Fibroblast of lung (primary cell): ENCODE results near the gene CRACDL. TPM values are rescaled to one million over a fixed set of nuclear protein-coding genes. Genes with fewer than 3 reads are reported as not detected.

Experiments
- DNase-seq, 2 donors: peaks; one replicate each; pipeline versions ENCODE4 v3.0.0 to v3.0.0-alpha.2; 2010; ENCODE audit warnings: low read depth in 2 of 2
- H2AFZ ChIP-seq: 2 replicates; pipeline ENCODE4 v1.5.1; 2012; ENCODE audit warnings: low read length, control low read depth, inconsistent platforms
- H3K27ac ChIP-seq: 2 replicates; pipeline ENCODE4 v1.5.1; 2011; ENCODE audit warnings: low read length, control low read depth; ENCODE audit not compliant: insufficient read depth
- H3K27me3 ChIP-seq: 2 replicates; pipeline ENCODE4 v1.5.1; 2011; ENCODE audit warnings: mild to moderate bottlenecking, low read length; ENCODE audit not compliant: control insufficient read depth, insufficient read depth
- H3K36me3 ChIP-seq: 2 replicates; pipeline ENCODE4 v1.5.1; 2011; ENCODE audit warnings: low read length; ENCODE audit not compliant: control insufficient read depth, insufficient read depth
- H3K4me1 ChIP-seq: 2 replicates; pipeline ENCODE4 v1.5.1; 2011; ENCODE audit warnings: low read length; ENCODE audit not compliant: control insufficient read depth, insufficient read depth; ENCODE audit errors: extremely low read depth
- H3K4me2 ChIP-seq: 2 replicates; pipeline ENCODE4 v1.5.1; 2011; ENCODE audit warnings: low read length, control low read depth; ENCODE audit not compliant: insufficient read depth; ENCODE audit errors: extremely low read depth
- H3K4me3 ChIP-seq, 4 experiments: fragments of 200-600 bp in 1 of 4; sonication (generic) in 1 of 4; replicated peaks in 1 of 4; 2 replicates each; pipeline ENCODE4 v1.5.1; 2011 to 2016; ENCODE audit warnings: low read length in 4 of 4, low read depth in 3 of 4, mild to moderate bottlenecking in 3 of 4, control low read depth in 2 of 4, inconsistent platforms in 1 of 4, mixed read lengths in 1 of 4; ENCODE audit not compliant: insufficient read depth in 1 of 4; ENCODE audit errors: control extremely low read depth in 1 of 4
- H3K79me2 ChIP-seq: 2 replicates; pipeline ENCODE4 v1.5.1; 2012; ENCODE audit warnings: mild to moderate bottlenecking, low read length, inconsistent platforms; ENCODE audit not compliant: control insufficient read depth, insufficient read depth
- H3K9ac ChIP-seq: 2 replicates; pipeline ENCODE4 v1.5.1; 2011; ENCODE audit warnings: mild to moderate bottlenecking, low read length, control low read depth; ENCODE audit not compliant: insufficient read depth
- H3K9me3 ChIP-seq: 2 replicates; pipeline ENCODE4 v1.5.1; 2012; ENCODE audit warnings: low read depth, low read length; ENCODE audit not compliant: control insufficient read depth, insufficient read depth
- H4K20me1 ChIP-seq: 2 replicates; pipeline ENCODE4 v1.5.1; 2011; ENCODE audit warnings: low read length; ENCODE audit not compliant: control insufficient read depth, insufficient read depth; ENCODE audit errors: extremely low read depth
- CTCF ChIP-seq, 2 donors: IDR thresholded peaks in 1 of 2; conservative IDR thresholded peaks in 1 of 2; 1 replicate in 1 of 2; 2 replicates in 1 of 2; pipeline ENCODE4 v1.5.1; 2011 to 2012; ENCODE audit warnings: low read length in 2 of 2, control low read depth in 1 of 2, inconsistent platforms in 1 of 2, low read depth in 1 of 2, mild to moderate bottlenecking in 1 of 2
- EZH2 ChIP-seq: IDR thresholded peaks from 2 replicates; pipeline ENCODE4 v1.5.1; 2012; ENCODE audit warnings: low read length, control low read depth, mild to moderate bottlenecking; ENCODE audit errors: missing control alignments
- polyA plus RNA-seq, 2 donors: library from polyadenylated mRNA; depleted of rRNA in 1 of 2; stranded (reverse) in 1 of 2; unstranded in 1 of 2; fragments of >200 nt; gene quantifications; 2 replicates each; pipeline ENCODE4 v1.2.1, GENCODE V29; 2011 to 2012; ENCODE audit warnings: missing spikeins in 1 of 2
- total RNA-seq: library from RNA; depleted of rRNA; stranded (reverse); fragments of >200 nt; gene quantifications from 2 replicates; pipeline ENCODE4 v1.2.1, GENCODE V29; 2014

The CRACDL gene
- total and polyA plus RNA-seq, 2 donors (not counting 1 experiment from before 2014, with no cell fraction given): not detected

GRCh38 chr2:98804265-98804650, 131.8 kb downstream of the CRACDL start:
- DNase-seq: no peak
- Histone ChIP-seq H3K4me3 (no peak overlapping the region), H3K36me3 (no peaks in the 10 kb centered on the region), H3K79me2 (no peaks in the 10 kb centered on the region), H3K4me2 (no peak overlapping the region), H3K27ac (no peak overlapping the region), H4K20me1 (no peaks in the 10 kb centered on the region), H2AFZ (no peak overlapping the region), H3K9me3 (no peaks in the 10 kb centered on the region), H3K4me1 (no peaks in the 10 kb centered on the region), H3K9ac (no peak overlapping the region), H3K27me3 (no peaks in the 10 kb centered on the region)
- TF ChIP-seq EZH2 (no peak), CTCF (conservative IDR thresholded peaks at IDR 0.05 in 1 of 2, IDR thresholded peaks at IDR 0.05 in 1 of 2; ENCODE audit: low read depth in 1 of 2, low read length in 2 of 2) (no peak)

DNA sequence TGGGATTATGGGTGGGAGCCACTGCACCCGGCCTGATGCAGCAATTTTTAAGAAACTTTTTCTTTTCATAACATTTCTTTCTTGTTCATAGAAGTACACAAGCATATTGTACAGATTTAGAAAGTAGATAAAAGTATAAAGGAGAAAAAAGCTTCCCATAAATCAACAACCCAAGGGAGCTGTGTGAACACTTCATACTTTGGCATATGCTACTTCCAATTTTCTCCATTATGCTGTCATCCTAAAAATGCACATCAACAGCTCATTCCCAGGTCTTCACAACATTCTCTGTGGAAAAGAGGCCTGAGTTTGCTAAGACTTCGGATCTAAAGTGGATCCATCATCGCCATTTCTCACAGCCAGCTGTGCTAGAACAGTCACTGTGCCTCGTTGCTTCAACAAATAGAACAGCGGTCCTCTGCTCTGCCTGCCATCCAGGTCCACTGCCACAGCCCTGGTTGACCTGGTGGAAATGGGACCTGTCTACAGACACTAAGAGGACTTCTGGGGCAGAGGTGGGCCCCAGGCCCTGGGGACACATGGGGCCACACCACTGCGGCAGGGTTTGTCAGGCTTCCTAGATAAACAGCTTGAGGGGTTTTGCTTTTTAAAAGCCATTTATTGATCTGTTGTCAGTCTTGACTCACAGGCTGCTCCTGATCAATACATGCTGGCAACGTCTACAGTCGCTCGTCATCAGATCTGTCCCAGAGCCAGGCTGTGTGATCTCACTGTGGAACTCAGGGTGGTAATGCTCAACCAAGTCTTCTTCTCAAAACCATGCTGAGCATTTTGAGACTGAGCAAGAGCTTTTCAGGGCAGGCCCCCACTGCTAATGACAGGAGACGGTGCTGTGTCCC, 132.4 kb downstream of the CRACDL start:
- Histone ChIP-seq H3K36me3 (no peaks in the 10 kb centered on the region), H3K4me3 (no peak overlapping the region), H3K9ac (no peak overlapping the region), H2AFZ (no peak overlapping the region), H3K4me2 (no peak overlapping the region), H3K27ac (no peak overlapping the region), H3K4me1 (no peaks in the 10 kb centered on the region), H3K27me3 (no peaks in the 10 kb centered on the region), H3K9me3 (no peaks in the 10 kb centered on the region), H3K79me2 (no peaks in the 10 kb centered on the region), H4K20me1 (no peaks in the 10 kb centered on the region)
- no peak for TF ChIP-seq EZH2
- no peak for TF ChIP-seq CTCF (conservative IDR thresholded peaks at IDR 0.05 in 1 of 2, IDR thresholded peaks at IDR 0.05 in 1 of 2; ENCODE audit: low read depth in 1 of 2, low read length in 2 of 2)
- no peak for DNase-seq

- Histone ChIP-seq H3K27ac (no peak overlapping the region), H3K27me3 (no peaks in the 10 kb centered on the region), H2AFZ (no peak overlapping the region), H3K4me2 (no peak overlapping the region), H3K36me3 (no peaks in the 10 kb centered on the region), H4K20me1 (no peaks in the 10 kb centered on the region), H3K4me1 (no peaks in the 10 kb centered on the region), H3K9me3 (no peaks in the 10 kb centered on the region), H3K9ac (no peak overlapping the region), H3K79me2 (no peaks in the 10 kb centered on the region), H3K4me3 (no peak overlapping the region)
- no peak for TF ChIP-seq EZH2
- no peak for TF ChIP-seq CTCF (conservative IDR thresholded peaks at IDR 0.05 in 1 of 2, IDR thresholded peaks at IDR 0.05 in 1 of 2; ENCODE audit: low read depth in 1 of 2, low read length in 2 of 2)
- DNase-seq: no peak
Measured at GRCh38 chr2:98802344-98802743, 133.7 kb downstream of the CRACDL start.
